NK-92 treated with Interleukin-12 subunit alpha and Interleukin-12 subunit beta, amount 100 ng/mL, for 24 hours (cell line): ENCODE results near the gene LIMCH1.

Experiments used
- DNase-seq: peaks from one replicate; lab custom pipeline; 2025; lab: John Stamatoyannopoulos, UW

LIMCH1 gene

DNA sequence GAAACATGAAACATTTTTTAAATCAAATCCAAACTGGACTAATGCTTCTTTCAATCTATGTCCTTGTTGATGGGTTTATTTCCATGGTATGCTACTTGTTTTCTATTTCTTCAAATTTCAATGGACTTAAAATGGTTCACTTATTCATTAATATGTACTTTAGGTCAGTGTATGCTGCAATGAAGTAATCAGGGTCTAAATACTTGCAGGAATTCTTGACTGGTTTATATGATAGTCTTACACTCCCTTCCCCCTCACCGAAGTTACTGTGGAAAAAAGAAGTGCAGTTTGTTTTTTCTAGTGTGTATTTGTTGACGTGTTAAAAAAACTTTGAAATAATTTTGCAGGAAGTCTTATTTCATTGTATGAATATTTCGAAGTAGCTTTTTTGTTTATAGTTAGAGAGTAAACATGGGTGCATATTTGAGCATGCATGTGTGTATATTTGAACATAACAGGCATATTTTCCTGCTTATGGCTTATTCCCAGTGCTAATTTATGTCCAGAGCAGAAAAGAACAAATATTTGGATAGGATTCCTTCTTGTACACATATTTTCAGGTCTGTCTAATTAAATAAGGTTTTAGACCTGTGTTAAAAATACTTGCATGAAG is 65.0 kb downstream of the LIMCH1 start:
- no peak for DNase-seq

GRCh38 chr4:41609851-41610250 is 71.9 kb downstream of the LIMCH1 start:
- no peak for DNase-seq

DNA sequence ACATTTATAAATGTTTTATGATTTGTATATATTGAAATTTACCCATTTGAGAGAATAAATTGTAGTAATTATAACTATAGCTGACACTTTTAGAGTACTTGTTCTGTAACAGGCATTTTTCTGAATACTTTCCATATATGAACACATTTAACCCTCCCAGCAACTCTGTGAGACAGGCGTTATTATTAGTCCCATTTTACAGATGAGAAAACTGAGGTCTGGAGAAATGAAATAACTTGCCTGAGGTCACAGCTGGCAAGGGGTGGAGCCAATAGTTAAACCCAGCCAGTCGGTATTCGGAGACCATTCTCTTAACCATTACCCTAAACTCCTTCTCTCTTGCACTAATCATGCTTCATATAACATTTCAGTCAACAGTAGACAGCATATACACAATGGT is 72.5 kb downstream of the LIMCH1 start:
- DNase-seq = no peak

- no peak for DNase-seq
Observed at GRCh38 chr4:41611124-41611838, 73.3 kb downstream of the LIMCH1 start.

GRCh38 chr4:41611881-41612871 is 74.2 kb downstream of the LIMCH1 start:
- no peak for DNase-seq

- no peak for DNase-seq
Observed at GRCh38 chr4:41613386-41613785, 75.4 kb downstream of the LIMCH1 start.

- no peak for DNase-seq
Observed at GRCh38 chr4:41613821-41614220, 75.9 kb downstream of the LIMCH1 start.

- DNase-seq = no peak
Observed at GRCh38 chr4:41614519-41614918, 76.6 kb downstream of the LIMCH1 start.

DNA sequence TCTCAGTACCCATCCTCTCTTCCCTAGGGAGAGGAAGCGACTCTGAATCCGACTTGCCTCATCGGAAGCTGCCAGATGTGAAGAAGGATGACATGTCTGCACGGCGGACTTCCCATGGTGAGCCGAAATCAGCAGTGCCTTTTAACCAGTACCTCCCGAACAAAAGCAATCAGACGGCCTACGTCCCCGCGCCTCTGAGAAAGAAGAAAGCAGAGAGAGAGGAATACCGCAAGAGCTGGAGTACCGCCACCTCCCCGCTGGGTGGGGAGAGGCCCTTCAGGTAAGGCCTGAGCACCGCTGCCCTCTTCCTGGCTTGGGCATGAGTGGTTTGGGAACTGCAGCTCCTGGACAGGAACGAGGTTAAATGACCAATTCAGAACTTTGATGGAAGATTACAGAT is 81.2 kb downstream of the LIMCH1 start:
- DNase-seq = no peak

GRCh38 chr4:41620594-41621256 is 82.8 kb downstream of the LIMCH1 start:
- DNase-seq = no peak

- DNase-seq = no peak
Observed at GRCh38 chr4:41622787-41623186, 84.8 kb downstream of the LIMCH1 start.

DNA sequence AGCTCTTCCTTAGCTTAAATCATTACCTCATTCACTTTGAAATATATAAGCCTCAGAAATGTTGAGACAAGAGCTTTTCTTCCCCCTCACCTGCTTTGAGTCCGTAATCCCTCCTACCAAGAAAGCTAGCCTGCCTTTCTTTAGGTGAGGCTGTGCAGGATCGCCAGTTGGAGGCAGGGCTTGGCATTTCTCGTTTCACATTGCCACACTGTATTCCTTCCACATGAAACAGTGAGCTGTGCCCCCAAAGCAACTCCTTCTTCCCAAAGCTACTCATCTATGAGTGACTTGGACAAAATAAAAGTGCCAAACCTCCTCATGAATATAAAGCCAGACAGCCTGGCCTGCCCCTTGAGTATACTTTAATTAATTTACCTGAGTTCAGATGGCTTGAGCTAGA is 86.8 kb downstream of the LIMCH1 start:
- no peak for DNase-seq

DNA sequence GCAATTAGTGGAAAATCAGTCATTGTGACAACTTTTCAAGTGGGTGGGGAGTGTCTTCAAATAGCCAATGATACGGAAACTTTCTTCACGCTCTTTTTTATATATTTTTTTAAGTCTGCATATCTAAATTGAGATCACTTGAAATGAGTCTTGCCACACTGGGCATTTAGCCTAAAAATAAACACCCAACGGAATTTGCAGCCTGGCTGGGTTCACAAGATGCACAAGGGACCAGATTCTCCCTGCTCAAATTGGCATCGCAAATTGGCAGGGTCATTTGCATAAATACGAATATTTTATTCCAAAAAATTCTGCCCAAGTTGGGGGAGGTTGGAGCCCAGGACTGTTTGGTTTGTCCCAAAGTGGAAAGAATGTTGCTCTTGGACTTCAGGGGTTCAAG is 87.6 kb downstream of the LIMCH1 start:
- no peak for DNase-seq

GRCh38 chr4:41628936-41629335 is 91.0 kb downstream of the LIMCH1 start:
- DNase-seq = no peak

GRCh38 chr4:41631523-41631922 is 93.6 kb downstream of the LIMCH1 start:
- DNase-seq = no peak

DNA sequence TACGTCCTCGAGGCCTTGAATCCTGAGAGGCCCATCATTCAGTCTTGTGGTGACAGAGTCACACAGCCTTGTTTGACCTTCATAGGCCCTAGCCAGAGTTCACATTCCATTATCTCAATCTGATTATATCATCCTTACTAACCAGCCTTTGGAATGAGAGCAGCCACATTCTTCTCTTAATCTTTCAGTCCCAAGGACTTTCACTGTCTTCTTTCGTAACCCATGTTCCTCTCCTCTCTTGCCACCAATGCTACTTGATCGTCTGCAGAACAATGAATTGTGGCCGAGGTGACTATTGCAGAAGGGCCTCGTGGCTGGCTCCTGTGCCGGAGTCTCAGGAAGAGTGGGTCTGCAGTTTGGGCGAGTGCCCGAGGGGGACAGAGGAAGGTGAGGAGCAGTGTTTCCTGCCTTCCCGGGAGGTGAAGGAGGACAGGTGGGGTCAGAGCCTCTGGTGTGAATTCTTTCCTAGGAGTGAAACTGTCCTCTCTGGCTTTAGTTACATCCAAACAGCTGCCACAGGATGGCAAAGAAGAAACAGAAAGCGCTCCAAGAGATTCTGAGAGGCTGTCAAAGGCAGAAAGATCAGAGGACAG is 94.6 kb downstream of the LIMCH1 start:
- DNase-seq = no peak

GRCh38 chr4:41633321-41633720 is 95.4 kb downstream of the LIMCH1 start:
- no peak for DNase-seq

- DNase-seq = no peak
Observed at GRCh38 chr4:41635441-41635840, 97.5 kb downstream of the LIMCH1 start.

- DNase-seq = no peak
Observed at GRCh38 chr4:41638203-41638602, 100.2 kb downstream of the LIMCH1 start.

DNA sequence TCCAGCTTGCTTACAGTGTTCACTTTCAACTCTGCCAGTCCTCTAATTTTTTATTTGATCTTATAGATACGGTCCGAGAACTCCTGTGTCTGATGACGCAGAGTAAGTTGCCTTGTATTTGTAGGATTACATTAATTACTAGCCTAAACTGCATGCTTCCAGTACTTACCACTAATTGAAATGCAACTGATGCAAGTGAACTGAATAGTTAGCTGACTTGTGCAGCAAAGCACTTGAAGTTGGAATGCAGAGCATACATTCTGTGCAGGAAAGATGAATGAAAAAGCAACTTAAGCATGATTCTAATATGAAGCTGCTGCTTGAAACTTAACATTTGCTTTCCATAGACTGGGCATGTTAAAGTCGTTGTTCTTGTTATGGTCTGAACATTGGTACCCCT is 100.9 kb downstream of the LIMCH1 start:
- no peak for DNase-seq

DNA sequence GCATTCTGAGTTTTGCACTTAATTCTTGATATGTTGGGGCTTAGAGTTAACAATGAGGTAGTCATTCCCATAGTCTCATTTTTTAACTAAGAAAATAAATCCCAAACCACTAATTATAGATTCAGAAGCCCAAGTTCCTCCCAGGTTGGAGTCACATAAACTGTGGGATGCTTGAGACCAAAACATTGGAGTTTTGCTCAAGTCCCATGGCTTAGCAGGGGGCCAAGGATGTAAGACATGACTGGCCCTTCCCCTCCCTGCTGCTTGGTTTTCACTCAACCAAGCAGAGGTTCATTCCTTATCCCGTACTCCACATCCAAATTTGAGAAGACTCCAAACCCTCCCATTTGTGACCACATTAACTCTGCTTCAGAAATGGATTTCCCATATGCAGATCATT is 101.3 kb downstream of the LIMCH1 start:
- DNase-seq = no peak

GRCh38 chr4:41640906-41641305 is 102.9 kb downstream of the LIMCH1 start:
- no peak for DNase-seq
